Astrocyte of the spinal cord (primary cell): ENCODE data around the gene FBXL15.

Source experiments
- DNase-seq: peaks from one replicate; pipeline ENCODE4 v3.0.0; 2011; ENCODE audit warnings: low read depth, low spot score
- H3K4me3 ChIP-seq: 2 replicates; pipeline ENCODE4 v1.5.1; 2011; ENCODE audit warnings: low read depth, mild to moderate bottlenecking, low read length, moderate library complexity
- in situ Hi-C: cut with HindIII; loops from 2 replicates; pipeline ENCODE4 v1.10.0; 2017; ENCODE audit warnings: low sequenced_read_pairs
- TF ChIP-seq, protein P1 (sequence below): IDR thresholded peaks from 2 replicates; pipeline ENCODE4 v1.5.1; 2012; ENCODE audit warnings: low read depth, mild to moderate bottlenecking, low read length, inconsistent platforms

Gene FBXL15, protein sequence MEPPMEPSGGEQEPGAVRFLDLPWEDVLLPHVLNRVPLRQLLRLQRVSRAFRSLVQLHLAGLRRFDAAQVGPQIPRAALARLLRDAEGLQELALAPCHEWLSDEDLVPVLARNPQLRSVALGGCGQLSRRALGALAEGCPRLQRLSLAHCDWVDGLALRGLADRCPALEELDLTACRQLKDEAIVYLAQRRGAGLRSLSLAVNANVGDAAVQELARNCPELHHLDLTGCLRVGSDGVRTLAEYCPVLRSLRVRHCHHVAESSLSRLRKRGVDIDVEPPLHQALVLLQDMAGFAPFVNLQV

DNA sequence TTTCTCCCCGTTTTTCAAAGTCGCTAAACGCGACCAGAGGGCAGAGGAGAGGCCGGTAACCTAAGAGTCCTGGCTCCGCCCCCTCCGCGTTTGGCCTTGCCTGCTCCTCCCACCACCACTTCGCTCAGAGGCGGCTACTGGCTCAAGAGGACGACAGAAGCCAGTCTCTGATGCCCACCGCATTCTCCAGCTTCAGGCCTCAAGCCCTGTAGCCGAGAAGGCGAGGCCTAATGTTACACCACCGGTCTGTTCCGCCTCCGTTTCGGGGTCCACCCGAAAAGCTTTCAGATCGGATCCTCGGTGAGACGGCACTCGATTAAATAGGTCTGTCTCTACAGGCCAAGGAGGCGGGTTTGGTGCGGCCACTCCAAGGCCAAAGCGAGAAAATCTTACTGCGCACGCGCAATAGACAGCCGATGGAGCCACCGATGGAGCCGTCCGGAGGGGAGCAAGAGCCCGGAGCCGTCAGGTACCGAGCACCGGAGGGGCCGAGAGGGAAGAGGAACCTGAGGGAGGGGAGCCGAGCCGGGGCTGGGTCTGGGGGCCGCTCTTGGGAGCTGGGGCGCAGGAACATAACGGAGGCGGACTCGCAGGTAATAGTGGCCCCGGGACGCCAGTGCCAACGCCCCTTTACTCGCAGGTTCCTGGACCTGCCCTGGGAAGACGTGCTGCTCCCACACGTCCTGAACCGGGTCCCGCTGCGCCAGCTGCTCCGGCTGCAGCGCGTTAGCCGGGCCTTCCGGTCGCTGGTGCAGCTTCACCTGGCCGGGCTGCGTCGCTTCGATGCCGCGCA is at the start of gene FBXL15:
TSS of gene FBXL15 (plus strand) at position 123 of the 793 bp plus-strand sequence. CDS start at position 417, 294 bp downstream.
- H3K4me3 ChIP-seq: peak within 1 kb of the TSS; percentile 82
- in situ Hi-C loops: no loop called here
- TF ChIP-seq, protein P1, sequence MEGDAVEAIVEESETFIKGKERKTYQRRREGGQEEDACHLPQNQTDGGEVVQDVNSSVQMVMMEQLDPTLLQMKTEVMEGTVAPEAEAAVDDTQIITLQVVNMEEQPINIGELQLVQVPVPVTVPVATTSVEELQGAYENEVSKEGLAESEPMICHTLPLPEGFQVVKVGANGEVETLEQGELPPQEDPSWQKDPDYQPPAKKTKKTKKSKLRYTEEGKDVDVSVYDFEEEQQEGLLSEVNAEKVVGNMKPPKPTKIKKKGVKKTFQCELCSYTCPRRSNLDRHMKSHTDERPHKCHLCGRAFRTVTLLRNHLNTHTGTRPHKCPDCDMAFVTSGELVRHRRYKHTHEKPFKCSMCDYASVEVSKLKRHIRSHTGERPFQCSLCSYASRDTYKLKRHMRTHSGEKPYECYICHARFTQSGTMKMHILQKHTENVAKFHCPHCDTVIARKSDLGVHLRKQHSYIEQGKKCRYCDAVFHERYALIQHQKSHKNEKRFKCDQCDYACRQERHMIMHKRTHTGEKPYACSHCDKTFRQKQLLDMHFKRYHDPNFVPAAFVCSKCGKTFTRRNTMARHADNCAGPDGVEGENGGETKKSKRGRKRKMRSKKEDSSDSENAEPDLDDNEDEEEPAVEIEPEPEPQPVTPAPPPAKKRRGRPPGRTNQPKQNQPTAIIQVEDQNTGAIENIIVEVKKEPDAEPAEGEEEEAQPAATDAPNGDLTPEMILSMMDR: no peak
- peak; percentile 97 for DNase-seq

DNA sequence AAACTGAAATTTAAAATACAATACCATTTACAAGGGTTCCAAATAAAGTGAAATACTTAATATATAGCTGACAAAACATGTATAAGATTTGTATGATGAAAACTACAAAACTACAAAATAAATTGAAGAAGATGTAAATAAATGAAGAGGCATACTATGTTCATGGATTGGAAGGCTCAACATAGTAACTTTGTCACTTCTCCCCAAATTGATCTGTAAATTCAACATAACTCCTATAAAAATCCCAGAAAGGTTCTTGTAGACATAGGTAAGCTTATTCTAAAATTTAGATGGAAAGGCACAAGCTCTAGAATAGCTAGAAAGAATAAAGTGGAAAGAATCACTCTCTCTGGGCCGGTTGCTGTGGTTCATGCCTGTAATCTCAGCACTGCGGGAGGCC is 49.3 kb upstream of the FBXL15 start:
- in situ Hi-C loops: no loop called here
- no peak overlapping the region for H3K4me3 ChIP-seq
- DNase-seq: no peak
- TF ChIP-seq, protein P1: no peak

DNA sequence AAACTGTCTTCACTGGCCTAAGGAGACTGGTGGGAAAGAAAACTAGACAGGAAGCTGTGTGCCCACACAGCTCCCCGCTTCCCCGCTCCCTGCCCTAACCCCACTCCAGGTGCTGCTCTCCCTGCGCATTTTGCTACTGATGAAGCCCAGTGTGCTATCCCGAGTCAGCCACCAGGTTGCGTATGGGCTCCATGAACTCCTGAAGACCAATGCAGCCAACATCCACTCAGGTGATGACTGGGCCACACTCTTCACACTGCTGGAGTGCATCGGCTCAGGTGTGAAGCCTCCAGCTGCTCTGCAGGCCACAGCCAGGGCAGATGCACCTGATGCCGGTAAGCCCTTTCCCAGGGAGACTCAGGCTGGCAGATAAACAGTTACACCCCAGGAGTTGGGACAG is 45.4 kb upstream of the FBXL15 start:
- in situ Hi-C loops: no loop called here
- no peak overlapping the region for H3K4me3 ChIP-seq
- no peak for DNase-seq
- TF ChIP-seq, protein P1: peak; percentile 13

DNA sequence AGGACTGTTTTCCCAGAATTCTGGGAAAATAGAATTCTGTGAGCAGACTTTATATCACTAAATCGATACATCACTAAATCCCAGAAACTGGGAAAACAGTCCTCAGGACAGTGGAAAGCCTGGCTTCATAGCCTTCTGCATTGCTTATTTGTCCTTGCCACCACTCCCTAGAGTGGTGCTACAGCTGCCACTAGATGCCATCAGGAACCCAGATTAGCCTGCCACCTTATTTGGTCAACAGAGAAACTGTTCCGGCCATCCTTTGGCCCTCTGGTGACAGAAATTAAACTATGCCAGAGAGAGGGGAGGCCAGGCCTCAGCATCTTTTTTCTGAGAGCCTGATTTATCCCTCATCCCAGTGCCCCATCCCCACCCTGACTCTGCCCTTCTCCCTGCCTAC is 44.8 kb upstream of the FBXL15 start:
- TF ChIP-seq, protein P1: no peak
- in situ Hi-C loops: no loop called here
- no peak for DNase-seq
- no peak overlapping the region for H3K4me3 ChIP-seq

DNA sequence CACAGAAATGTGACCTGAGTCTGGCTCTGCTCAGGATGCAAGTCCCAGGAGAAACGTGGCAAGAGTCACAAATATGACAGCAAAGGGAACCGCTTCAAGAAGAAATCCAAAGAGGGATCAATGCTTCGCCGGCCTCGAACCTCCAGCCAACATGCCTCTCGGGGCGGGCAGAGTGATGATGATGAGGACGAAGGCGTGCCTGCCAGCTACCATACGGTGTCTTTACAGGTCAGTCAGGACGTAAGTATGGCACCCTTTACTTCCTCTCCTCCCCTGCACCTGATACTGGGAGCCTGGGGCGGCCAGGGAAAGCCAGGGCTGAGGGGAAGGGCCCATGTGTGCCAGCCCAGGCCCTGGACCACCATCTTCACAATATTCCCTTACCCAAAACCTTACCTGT is 43.7 kb upstream of the FBXL15 start:
- TF ChIP-seq, protein P1: no peak
- in situ Hi-C loops: no loop called here
- H3K4me3 ChIP-seq: no peak overlapping the region
- no peak for DNase-seq

DNA sequence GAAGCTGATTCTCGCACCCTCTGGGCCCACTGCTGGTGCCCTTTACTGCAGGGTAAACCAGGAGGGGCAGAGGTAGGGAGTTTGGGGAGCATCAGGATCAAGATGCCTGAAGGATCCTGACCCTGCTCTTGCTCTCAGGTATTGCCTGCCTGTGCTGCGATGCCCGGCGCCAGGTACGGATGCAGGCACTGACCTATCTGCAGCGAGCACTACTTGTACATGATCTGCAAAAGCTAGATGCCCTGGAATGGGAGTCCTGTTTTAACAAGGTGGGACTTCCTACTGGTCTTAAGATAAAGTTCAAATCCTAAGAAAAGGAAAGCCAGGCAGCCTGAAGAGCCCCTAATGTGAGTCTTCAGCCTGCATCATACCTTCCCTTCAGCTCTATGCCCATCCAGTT is 41.3 kb upstream of the FBXL15 start:
- DNase-seq: no peak
- TF ChIP-seq, protein P1: no peak
- in situ Hi-C loops: no loop called here
- no peak overlapping the region for H3K4me3 ChIP-seq
